HepG2 (cell line): ENCODE results near the gene GRM2. TPM values are rescaled to one million over a fixed set of nuclear protein-coding genes. Genes with fewer than 3 reads are reported as not detected.

Experiments
- BCL6 ChIP-seq: IDR thresholded peaks from 2 replicates; pipeline ENCODE4 v1.6.1; 2016; ENCODE audit warnings: missing genetic modification reagents, missing compliant biosample characterization
- CCAR2 ChIP-seq: fragments of 200-400 bp; formaldehyde crosslinking; optimal IDR thresholded peaks from 2 replicates; pipeline ENCODE3; 2018; ENCODE audit warnings: low read depth, mild to moderate bottlenecking, low read length, moderate library complexity
- HOXA3 ChIP-seq: sonication (generic); formaldehyde crosslinking; IDR thresholded peaks from 2 replicates; pipeline ENCODE4 v1.5.0; 2020; ENCODE audit warnings: missing genetic modification reagents
- KAT2B ChIP-seq: fragments of 150-350 bp; IDR thresholded peaks from 2 replicates; pipeline ENCODE4 v1.6.1; 2014; ENCODE audit warnings: low read depth, low read length, borderline replicate concordance
- KDM3A ChIP-seq: IDR thresholded peaks from 2 replicates; pipeline ENCODE4 v1.6.1; 2018; ENCODE audit warnings: low read depth, missing compliant biosample characterization
- MXI1 ChIP-seq: IDR thresholded peaks from 3 replicates; pipeline ENCODE4 v1.6.1; 2012; ENCODE audit warnings: low read depth, low read length, inconsistent platforms, borderline replicate concordance
- RXRA ChIP-seq: sonication (generic); formaldehyde crosslinking; IDR thresholded peaks from 2 replicates; pipeline ENCODE4 v1.5.1; 2020; ENCODE audit warnings: missing genetic modification reagents
- SALL2 ChIP-seq: sonication (generic); formaldehyde crosslinking; IDR thresholded peaks from 2 replicates; pipeline ENCODE4 v1.8.1; 2023; ENCODE audit warnings: mild to moderate bottlenecking, missing genetic modification reagents, inconsistent platforms
- SP140L ChIP-seq: sonication (generic); formaldehyde crosslinking; IDR thresholded peaks from 2 replicates; pipeline ENCODE4 v1.4.0; 2020; ENCODE audit warnings: missing genetic modification reagents, borderline replicate concordance
- SP5 ChIP-seq: IDR thresholded peaks from 2 replicates; pipeline ENCODE4 v1.6.1; 2016; ENCODE audit warnings: low read depth, borderline replicate concordance
- SPEN ChIP-seq: sonication (generic); formaldehyde crosslinking; IDR thresholded peaks from 2 replicates; pipeline ENCODE4 v1.5.1; 2020; ENCODE audit warnings: low read depth, mild to moderate bottlenecking, missing genetic modification reagents
- ZIK1 ChIP-seq: sonication (generic); formaldehyde crosslinking; IDR thresholded peaks from 2 replicates; pipeline ENCODE4 v1.5.0; 2020; ENCODE audit warnings: mild to moderate bottlenecking, low read depth, missing genetic modification reagents, borderline replicate concordance
- ZMAT3 ChIP-seq: sonication (generic); formaldehyde crosslinking; conservative IDR thresholded peaks from 2 replicates; pipeline ENCODE4 v1.7.0; 2021; ENCODE audit warnings: missing genetic modification reagents
- ZNF124 ChIP-seq: sonication (generic); formaldehyde crosslinking; IDR thresholded peaks from 2 replicates; pipeline ENCODE4 v1.4.0; 2020; ENCODE audit warnings: missing genetic modification reagents
- ZNF598 ChIP-seq: sonication (generic); formaldehyde crosslinking; IDR thresholded peaks from 2 replicates; pipeline ENCODE4 v1.5.1; 2020; ENCODE audit warnings: mild to moderate bottlenecking, missing genetic modification reagents, borderline replicate concordance
- ZNF616 ChIP-seq: sonication (generic); formaldehyde crosslinking; IDR thresholded peaks from 2 replicates; pipeline ENCODE4 v1.5.0; 2020; ENCODE audit warnings: low read depth, mild to moderate bottlenecking, missing genetic modification reagents
- ZNF83 ChIP-seq: sonication (generic); formaldehyde crosslinking; IDR thresholded peaks from 2 replicates; pipeline ENCODE4 v1.4.0; 2020; ENCODE audit warnings: missing genetic modification reagents, mild to moderate bottlenecking, borderline replicate concordance
- polyA plus RNA-seq, 8 experiments: library from polyadenylated mRNA; depleted of rRNA in 3 of 8; stranded (reverse) in 7 of 8; unstranded in 1 of 8; fragments of >200 nt; fragmentation: Illumina TruSeq in 4 of 8; extraction: Trizol in 4 of 8; gene quantifications; 2 replicates each; pipeline versions ENCODE4 v1.2.1 to v1.2.3, GENCODE V29; 2011 to 2016; ENCODE audit warnings: low read depth in 4 of 8, missing spikeins in 1 of 8, mixed read lengths in 1 of 8; ENCODE audit not compliant: insufficient read depth in 1 of 8
- total RNA-seq, 5 experiments: library from RNA; depleted of rRNA; stranded (reverse); fragments of >200 nt; fragmentation: Illumina TruSeq; extraction: Trizol; gene quantifications; 2 replicates each; pipeline ENCODE4 v1.2.3, GENCODE V29; 2016; ENCODE audit warnings: low read depth in 1 of 5
- TF ChIP-seq, protein P1 (sequence below): sonication (generic); formaldehyde crosslinking; IDR thresholded peaks from 2 replicates; pipeline ENCODE4 v1.5.0; 2020; ENCODE audit warnings: mild to moderate bottlenecking, missing genetic modification reagents, moderate library complexity
- TF ChIP-seq, protein P2 (sequence below): sonication (generic); formaldehyde crosslinking; IDR thresholded peaks from 2 replicates; pipeline ENCODE4 v1.4.0; 2020; ENCODE audit warnings: missing genetic modification reagents
- TF ChIP-seq, protein P3 (sequence below): sonication (generic); formaldehyde crosslinking; IDR thresholded peaks from 2 replicates; pipeline ENCODE4 v1.4.0; 2020; ENCODE audit warnings: missing genetic modification reagents, borderline replicate concordance
- TF ChIP-seq, protein P4 (sequence below): sonication (generic); formaldehyde crosslinking; IDR thresholded peaks from 2 replicates; pipeline ENCODE4 v1.9.0; 2021; ENCODE audit warnings: missing genetic modification reagents, borderline replicate concordance

GRM2 gene
- total and polyA plus RNA-seq, 2 of the 13 experiments (the other 11 are each of a cell fraction or from before 2014, with no cell fraction given): 0.04 to 0.07 TPM

DNA sequence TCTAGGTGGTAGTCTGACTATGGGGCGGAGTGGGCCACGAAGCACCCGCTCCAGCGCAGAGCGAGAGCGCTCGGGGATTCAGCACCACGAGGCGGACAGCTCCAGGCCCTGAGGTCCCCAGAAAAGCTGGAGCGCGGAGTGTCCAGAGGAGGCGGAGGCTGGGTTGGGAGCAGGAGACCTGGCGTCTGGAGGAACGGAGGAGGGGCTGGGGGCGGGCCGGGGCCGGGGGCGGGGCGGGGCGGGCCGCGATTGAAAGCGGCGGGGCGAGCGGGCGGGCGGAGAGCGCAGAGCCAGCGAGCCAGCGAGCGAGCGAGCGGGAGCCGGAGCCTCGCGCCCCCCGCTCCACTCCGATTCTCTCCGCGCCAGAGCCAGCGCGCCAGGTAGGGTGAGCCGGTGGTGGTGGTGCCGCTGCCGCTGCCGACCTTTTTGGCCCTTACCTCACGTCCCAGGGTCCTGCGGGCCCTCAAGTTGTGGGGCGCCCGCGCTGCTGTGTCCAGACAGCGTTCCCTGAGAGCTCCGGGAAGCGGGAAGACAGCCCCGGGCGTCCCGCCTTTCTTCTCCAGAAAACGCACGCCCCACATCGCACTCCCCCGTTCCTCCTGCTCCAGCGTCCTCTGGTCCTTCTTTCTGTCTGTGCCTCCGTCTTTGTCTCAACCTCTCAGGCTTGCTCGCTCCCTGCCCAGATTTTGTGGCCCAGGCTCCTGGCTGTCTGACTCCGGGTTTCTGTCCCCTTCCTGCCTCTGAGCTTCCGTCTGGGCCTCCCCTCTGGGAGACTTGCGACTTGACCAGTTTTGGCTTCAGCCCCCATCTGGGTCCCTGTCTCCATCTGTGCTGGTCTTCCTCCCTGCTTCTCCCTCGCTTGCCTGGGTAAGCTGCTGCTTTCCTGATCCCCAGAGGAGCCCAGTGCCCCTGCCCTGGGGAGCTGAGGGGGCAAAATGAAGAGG lies at the start of gene GRM2 (continued):
- no peak for TF ChIP-seq CCAR2
- TF ChIP-seq ZMAT3 (CRISPR knock-in tag): peak; percentile 91; the same call in 1 of the 2 replicates
- no peak for TF ChIP-seq SALL2 (CRISPR knock-in tag)
- TF ChIP-seq, protein P1, sequence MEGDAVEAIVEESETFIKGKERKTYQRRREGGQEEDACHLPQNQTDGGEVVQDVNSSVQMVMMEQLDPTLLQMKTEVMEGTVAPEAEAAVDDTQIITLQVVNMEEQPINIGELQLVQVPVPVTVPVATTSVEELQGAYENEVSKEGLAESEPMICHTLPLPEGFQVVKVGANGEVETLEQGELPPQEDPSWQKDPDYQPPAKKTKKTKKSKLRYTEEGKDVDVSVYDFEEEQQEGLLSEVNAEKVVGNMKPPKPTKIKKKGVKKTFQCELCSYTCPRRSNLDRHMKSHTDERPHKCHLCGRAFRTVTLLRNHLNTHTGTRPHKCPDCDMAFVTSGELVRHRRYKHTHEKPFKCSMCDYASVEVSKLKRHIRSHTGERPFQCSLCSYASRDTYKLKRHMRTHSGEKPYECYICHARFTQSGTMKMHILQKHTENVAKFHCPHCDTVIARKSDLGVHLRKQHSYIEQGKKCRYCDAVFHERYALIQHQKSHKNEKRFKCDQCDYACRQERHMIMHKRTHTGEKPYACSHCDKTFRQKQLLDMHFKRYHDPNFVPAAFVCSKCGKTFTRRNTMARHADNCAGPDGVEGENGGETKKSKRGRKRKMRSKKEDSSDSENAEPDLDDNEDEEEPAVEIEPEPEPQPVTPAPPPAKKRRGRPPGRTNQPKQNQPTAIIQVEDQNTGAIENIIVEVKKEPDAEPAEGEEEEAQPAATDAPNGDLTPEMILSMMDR: no peak; the same call in 1 of the 2 replicates
- peak; percentile 48; the same call in 1 of the 2 replicates for TF ChIP-seq HOXA3
- TF ChIP-seq ZIK1: peak; percentile 58; the same call in 1 of the 2 replicates
- peak; percentile 55 for TF ChIP-seq BCL6
- no peak for TF ChIP-seq ZNF616
- peak; percentile 12; the same call in 1 of the 2 replicates for TF ChIP-seq SP5 (CRISPR knock-in tag)
- TF ChIP-seq, protein P2, sequence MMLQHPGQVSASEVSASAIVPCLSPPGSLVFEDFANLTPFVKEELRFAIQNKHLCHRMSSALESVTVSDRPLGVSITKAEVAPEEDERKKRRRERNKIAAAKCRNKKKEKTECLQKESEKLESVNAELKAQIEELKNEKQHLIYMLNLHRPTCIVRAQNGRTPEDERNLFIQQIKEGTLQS (CRISPR knock-in tag): peak; percentile 69; the same call in 1 of the 2 replicates
- peak; percentile 71; the same call in 1 of the 3 replicates for TF ChIP-seq MXI1
- 0 out of 2 replicates have a peak, but pooled peaks have one; percentile 27 for TF ChIP-seq RXRA (CRISPR knock-in tag)
- no peak for TF ChIP-seq ZNF598 (CRISPR knock-in tag)
- TF ChIP-seq SP140L: peak; percentile 83; the same call in 1 of the 2 replicates
- TF ChIP-seq, protein P3, sequence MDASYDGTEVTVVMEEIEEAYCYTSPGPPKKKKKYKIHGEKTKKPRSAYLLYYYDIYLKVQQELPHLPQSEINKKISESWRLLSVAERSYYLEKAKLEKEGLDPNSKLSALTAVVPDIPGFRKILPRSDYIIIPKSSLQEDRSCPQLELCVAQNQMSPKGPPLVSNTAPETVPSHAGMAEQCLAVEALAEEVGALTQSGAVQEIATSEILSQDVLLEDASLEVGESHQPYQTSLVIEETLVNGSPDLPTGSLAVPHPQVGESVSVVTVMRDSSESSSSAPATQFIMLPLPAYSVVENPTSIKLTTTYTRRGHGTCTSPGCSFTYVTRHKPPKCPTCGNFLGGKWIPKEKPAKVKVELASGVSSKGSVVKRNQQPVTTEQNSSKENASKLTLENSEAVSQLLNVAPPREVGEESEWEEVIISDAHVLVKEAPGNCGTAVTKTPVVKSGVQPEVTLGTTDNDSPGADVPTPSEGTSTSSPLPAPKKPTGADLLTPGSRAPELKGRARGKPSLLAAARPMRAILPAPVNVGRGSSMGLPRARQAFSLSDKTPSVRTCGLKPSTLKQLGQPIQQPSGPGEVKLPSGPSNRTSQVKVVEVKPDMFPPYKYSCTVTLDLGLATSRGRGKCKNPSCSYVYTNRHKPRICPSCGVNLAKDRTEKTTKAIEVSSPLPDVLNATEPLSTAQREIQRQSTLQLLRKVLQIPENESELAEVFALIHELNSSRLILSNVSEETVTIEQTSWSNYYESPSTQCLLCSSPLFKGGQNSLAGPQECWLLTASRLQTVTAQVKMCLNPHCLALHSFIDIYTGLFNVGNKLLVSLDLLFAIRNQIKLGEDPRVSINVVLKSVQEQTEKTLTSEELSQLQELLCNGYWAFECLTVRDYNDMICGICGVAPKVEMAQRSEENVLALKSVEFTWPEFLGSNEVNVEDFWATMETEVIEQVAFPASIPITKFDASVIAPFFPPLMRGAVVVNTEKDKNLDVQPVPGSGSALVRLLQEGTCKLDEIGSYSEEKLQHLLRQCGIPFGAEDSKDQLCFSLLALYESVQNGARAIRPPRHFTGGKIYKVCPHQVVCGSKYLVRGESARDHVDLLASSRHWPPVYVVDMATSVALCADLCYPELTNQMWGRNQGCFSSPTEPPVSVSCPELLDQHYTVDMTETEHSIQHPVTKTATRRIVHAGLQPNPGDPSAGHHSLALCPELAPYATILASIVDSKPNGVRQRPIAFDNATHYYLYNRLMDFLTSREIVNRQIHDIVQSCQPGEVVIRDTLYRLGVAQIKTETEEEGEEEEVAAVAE (CRISPR knock-in tag): peak; percentile 89
- TF ChIP-seq ZNF124: peak; percentile 71; the same call in 1 of the 2 replicates
- TF ChIP-seq, protein P4, sequence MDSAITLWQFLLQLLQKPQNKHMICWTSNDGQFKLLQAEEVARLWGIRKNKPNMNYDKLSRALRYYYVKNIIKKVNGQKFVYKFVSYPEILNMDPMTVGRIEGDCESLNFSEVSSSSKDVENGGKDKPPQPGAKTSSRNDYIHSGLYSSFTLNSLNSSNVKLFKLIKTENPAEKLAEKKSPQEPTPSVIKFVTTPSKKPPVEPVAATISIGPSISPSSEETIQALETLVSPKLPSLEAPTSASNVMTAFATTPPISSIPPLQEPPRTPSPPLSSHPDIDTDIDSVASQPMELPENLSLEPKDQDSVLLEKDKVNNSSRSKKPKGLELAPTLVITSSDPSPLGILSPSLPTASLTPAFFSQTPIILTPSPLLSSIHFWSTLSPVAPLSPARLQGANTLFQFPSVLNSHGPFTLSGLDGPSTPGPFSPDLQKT (CRISPR knock-in tag): no peak
- TF ChIP-seq KDM3A (CRISPR knock-in tag): no peak
- no peak for TF ChIP-seq KAT2B
- TF ChIP-seq SPEN (CRISPR knock-in tag): 0 out of 2 replicates have a peak, but pooled peaks have one; percentile 37
- no peak for TF ChIP-seq ZNF83
